Measurements from ENCODE around the gene DEDD2.

Gene DEDD2

GRCh38 chr19:42158926-42159325, 58.6 kb downstream of the DEDD2 start:
- H3K9ac ChIP-seq (ENCODE audit: low read length in 5 of 5), result no peak overlapping the region
- H3K36me3 ChIP-seq (ENCODE audit: control insufficient read depth in 5 of 5, insufficient read depth in 5 of 5, low read length in 5 of 5), result no peaks in the 10 kb centered on the region
- H3K27me3 ChIP-seq (ENCODE audit: control insufficient read depth in 5 of 5, insufficient read depth in 4 of 5, low read length in 5 of 5), result peaks cover 13 to 42% (median 28%) of the 10 kb centered on the region in 5 donors
- H3K27ac ChIP-seq (ENCODE audit: low read depth, low read length), result no peak overlapping the region
- no peaks in the 10 kb centered on the region for H3K9me3 ChIP-seq (ENCODE audit: control insufficient read depth in 5 of 5, low read length in 5 of 5)
- H3K4me3 ChIP-seq (ENCODE audit: low read depth in 1 of 5, low read length in 5 of 5), result no peak overlapping the region
- peaks cover 0 to 16% (median 10%) of the 10 kb centered on the region in 5 donors for H3K4me1 ChIP-seq (ENCODE audit: control insufficient read depth in 5 of 5, insufficient read depth in 5 of 5, low read length in 5 of 5)

- H3K27ac ChIP-seq (ENCODE audit: low read depth, low read length), result no peak overlapping the region
- H3K27me3 ChIP-seq (ENCODE audit: control insufficient read depth in 5 of 5, insufficient read depth in 4 of 5, low read length in 5 of 5), result peaks cover 16 to 42% (median 39%) of the 10 kb centered on the region in 5 donors
- H3K36me3 ChIP-seq (ENCODE audit: control insufficient read depth in 5 of 5, insufficient read depth in 5 of 5, low read length in 5 of 5), result no peaks in the 10 kb centered on the region
- H3K4me1 ChIP-seq (ENCODE audit: control insufficient read depth in 5 of 5, insufficient read depth in 5 of 5, low read length in 5 of 5), result peaks cover 0 to 16% (median 10%) of the 10 kb centered on the region in 5 donors
- H3K9ac ChIP-seq (ENCODE audit: low read length in 5 of 5), result no peak overlapping the region
- no peak overlapping the region for H3K4me3 ChIP-seq (ENCODE audit: low read depth in 1 of 5, low read length in 5 of 5)
- no peaks in the 10 kb centered on the region for H3K9me3 ChIP-seq (ENCODE audit: control insufficient read depth in 5 of 5, low read length in 5 of 5)
Observed at GRCh38 chr19:42156571-42156970, 60.9 kb downstream of the DEDD2 start.

- Histone ChIP-seq H3K27me3 (ENCODE audit: control insufficient read depth in 5 of 5, insufficient read depth in 4 of 5, low read length in 5 of 5) (peaks cover 23 to 44% (median 43%) of the 10 kb centered on the region in 5 donors), H3K9ac (ENCODE audit: low read length in 5 of 5) (no peak overlapping the region), H3K9me3 (ENCODE audit: control insufficient read depth in 5 of 5, low read length in 5 of 5) (no peaks in the 10 kb centered on the region), H3K36me3 (ENCODE audit: control insufficient read depth in 5 of 5, insufficient read depth in 5 of 5, low read length in 5 of 5) (no peaks in the 10 kb centered on the region), H3K4me1 (ENCODE audit: control insufficient read depth in 5 of 5, insufficient read depth in 5 of 5, low read length in 5 of 5) (peaks cover 0 to 16% (median 10%) of the 10 kb centered on the region in 5 donors), H3K27ac (ENCODE audit: low read depth, low read length) (no peak overlapping the region), H3K4me3 (ENCODE audit: low read depth in 1 of 5, low read length in 5 of 5) (no peak overlapping the region)
Observed at GRCh38 chr19:42155796-42156195, 61.7 kb downstream of the DEDD2 start.

- peaks cover 28 to 50% (median 48%) of the 10 kb centered on the region in 5 donors for H3K27me3 ChIP-seq (ENCODE audit: control insufficient read depth in 5 of 5, insufficient read depth in 4 of 5, low read length in 5 of 5)
- H3K9ac ChIP-seq (ENCODE audit: low read length in 5 of 5), result no peak overlapping the region
- H3K27ac ChIP-seq (ENCODE audit: low read depth, low read length), result no peak overlapping the region
- peaks cover 0 to 16% (median 10%) of the 10 kb centered on the region in 5 donors for H3K4me1 ChIP-seq (ENCODE audit: control insufficient read depth in 5 of 5, insufficient read depth in 5 of 5, low read length in 5 of 5)
- H3K9me3 ChIP-seq (ENCODE audit: control insufficient read depth in 5 of 5, low read length in 5 of 5), result no peaks in the 10 kb centered on the region
- no peaks in the 10 kb centered on the region for H3K36me3 ChIP-seq (ENCODE audit: control insufficient read depth in 5 of 5, insufficient read depth in 5 of 5, low read length in 5 of 5)
- H3K4me3 ChIP-seq (ENCODE audit: low read depth in 1 of 5, low read length in 5 of 5), result no peak overlapping the region
Observed at GRCh38 chr19:42154471-42155323, 62.8 kb downstream of the DEDD2 start.

DNA sequence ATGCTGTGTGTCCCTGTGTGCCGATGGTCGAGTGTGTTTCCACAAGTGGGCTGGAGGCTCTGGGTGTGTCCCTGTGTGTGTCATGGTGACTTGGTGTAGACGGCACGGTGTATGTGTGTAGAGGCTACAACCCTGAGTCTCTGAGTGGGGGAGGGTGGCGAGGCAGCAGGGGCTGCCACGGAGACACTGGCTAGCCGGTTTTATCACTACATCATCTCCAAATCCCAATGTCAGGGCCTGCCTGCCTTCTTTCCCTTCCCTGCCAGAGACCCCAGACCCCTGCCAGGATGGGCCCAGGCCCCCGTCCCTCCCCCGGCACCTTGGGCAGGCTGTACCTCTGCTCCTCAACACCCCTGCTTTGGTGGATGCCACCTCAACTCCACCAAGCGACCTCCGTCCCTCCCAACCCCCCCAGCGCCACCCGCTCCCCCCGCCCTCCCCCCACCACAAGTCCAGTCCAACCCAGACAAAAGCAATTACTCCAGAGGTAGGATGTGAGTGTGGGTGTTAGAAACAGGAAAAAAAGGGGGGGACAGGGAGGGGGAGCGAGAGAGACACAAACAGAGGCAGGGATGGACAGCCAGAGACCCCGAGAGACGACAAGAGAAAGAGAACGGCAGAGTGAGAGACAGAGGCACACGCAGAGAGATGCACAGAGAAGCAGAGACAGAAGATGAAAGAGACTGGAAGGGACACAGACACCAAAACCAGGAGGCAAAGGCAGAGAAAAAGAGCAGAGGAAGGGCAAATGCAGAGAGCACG, 63.6 kb downstream of the DEDD2 start:
- H3K27me3 ChIP-seq (ENCODE audit: control insufficient read depth in 5 of 5, insufficient read depth in 4 of 5, low read length in 5 of 5), result peaks cover 29 to 57% (median 54%) of the 10 kb centered on the region in 5 donors
- H3K9ac ChIP-seq (ENCODE audit: low read length in 5 of 5), result no peak overlapping the region
- H3K4me3 ChIP-seq (ENCODE audit: low read depth in 1 of 5, low read length in 5 of 5), result no peak overlapping the region
- H3K9me3 ChIP-seq (ENCODE audit: control insufficient read depth in 5 of 5, low read length in 5 of 5), result no peaks in the 10 kb centered on the region
- no peaks in the 10 kb centered on the region for H3K36me3 ChIP-seq (ENCODE audit: control insufficient read depth in 5 of 5, insufficient read depth in 5 of 5, low read length in 5 of 5)
- peaks cover 0 to 8% (median 4%) of the 10 kb centered on the region in 5 donors for H3K4me1 ChIP-seq (ENCODE audit: control insufficient read depth in 5 of 5, insufficient read depth in 5 of 5, low read length in 5 of 5)
- H3K27ac ChIP-seq (ENCODE audit: low read depth, low read length), result no peak overlapping the region

DNA sequence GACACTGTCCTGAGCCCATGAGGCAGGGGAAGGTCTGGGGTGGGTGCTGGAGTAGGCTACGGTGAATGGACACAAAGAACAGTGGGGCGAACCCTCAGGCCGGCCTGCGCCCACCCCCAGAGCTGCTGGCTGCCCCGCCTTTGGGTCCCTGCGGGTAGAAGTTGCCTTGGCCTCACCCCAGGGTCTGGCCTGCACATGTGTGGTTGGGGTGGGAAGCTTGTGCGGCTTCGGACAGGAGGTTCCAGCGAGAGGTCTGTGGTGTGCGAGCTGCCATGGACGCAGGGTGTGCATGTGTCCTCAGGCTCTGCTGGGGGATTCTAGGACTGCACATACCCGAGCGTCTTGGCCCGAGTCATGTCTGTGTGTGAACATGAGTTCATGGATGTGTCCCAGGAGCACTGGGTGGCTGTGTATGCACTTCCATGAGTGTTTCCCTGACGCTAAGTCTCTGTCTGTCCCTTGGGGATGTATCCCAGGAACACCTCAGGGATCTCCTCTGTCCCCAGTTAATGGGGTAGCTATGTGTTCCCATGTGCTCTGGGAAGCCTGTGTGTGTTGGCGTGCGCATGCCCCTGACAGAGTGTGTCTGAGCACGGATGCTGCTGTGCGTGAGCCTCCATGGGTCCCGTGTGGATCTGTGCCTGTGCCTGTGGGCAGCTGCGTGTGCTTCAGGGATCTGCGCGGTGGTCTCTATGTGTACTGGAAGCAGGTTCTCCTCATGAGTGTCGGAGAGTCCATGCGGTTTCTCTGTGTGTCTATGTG, 64.4 kb downstream of the DEDD2 start:
- Histone ChIP-seq H3K4me3 (ENCODE audit: low read depth in 1 of 5, low read length in 5 of 5) (no peak overlapping the region), H3K27ac (ENCODE audit: low read depth, low read length) (no peak overlapping the region), H3K27me3 (ENCODE audit: control insufficient read depth in 5 of 5, insufficient read depth in 4 of 5, low read length in 5 of 5) (peaks cover 29 to 62% (median 56%) of the 10 kb centered on the region in 5 donors), H3K4me1 (ENCODE audit: control insufficient read depth in 5 of 5, insufficient read depth in 5 of 5, low read length in 5 of 5) (peaks cover 0 to under 1% (median 0%) of the 10 kb centered on the region in 5 donors), H3K9me3 (ENCODE audit: control insufficient read depth in 5 of 5, low read length in 5 of 5) (no peaks in the 10 kb centered on the region), H3K36me3 (ENCODE audit: control insufficient read depth in 5 of 5, insufficient read depth in 5 of 5, low read length in 5 of 5) (no peaks in the 10 kb centered on the region), H3K9ac (ENCODE audit: low read length in 5 of 5) (no peak overlapping the region)

- Histone ChIP-seq H3K36me3 (ENCODE audit: control insufficient read depth in 5 of 5, insufficient read depth in 5 of 5, low read length in 5 of 5) (no peaks in the 10 kb centered on the region), H3K27ac (ENCODE audit: low read depth, low read length) (no peak overlapping the region), H3K9me3 (ENCODE audit: control insufficient read depth in 5 of 5, low read length in 5 of 5) (no peaks in the 10 kb centered on the region), H3K27me3 (ENCODE audit: control insufficient read depth in 5 of 5, insufficient read depth in 4 of 5, low read length in 5 of 5) (peaks cover 29 to 67% (median 56%) of the 10 kb centered on the region in 5 donors), H3K9ac (ENCODE audit: low read length in 5 of 5) (no peak overlapping the region), H3K4me3 (ENCODE audit: low read depth in 1 of 5, low read length in 5 of 5) (no peak overlapping the region), H3K4me1 (ENCODE audit: control insufficient read depth in 5 of 5, insufficient read depth in 5 of 5, low read length in 5 of 5) (no peaks in the 10 kb centered on the region)
Observed at GRCh38 chr19:42151782-42152684, 65.4 kb downstream of the DEDD2 start.

DNA sequence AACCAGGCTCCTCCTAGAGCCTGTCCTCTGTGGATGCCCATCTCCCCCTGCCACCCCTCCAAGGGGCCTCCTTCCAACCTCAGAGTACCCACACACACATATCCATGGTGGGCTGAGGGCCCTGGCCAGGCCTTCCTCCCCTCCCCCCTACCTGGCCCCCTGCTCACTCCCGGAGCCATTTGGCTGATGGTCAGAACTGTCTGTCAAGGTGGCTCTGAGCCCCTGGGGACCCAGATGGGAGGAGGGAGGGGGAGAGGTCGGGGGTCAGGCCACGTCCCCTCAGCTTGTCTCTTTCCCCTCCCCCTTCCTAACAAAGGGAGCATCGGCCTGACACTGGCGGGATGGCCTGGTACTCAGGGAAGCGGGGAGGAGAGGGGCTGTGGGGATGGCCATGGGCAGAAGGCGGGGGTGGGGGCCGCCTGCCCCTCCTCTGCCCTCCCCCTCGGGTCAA, 66.5 kb downstream of the DEDD2 start:
- H3K4me3 ChIP-seq (ENCODE audit: low read depth in 1 of 5, low read length in 5 of 5), result no peak overlapping the region
- no peaks in the 10 kb centered on the region for H3K36me3 ChIP-seq (ENCODE audit: control insufficient read depth in 5 of 5, insufficient read depth in 5 of 5, low read length in 5 of 5)
- H3K4me1 ChIP-seq (ENCODE audit: control insufficient read depth in 5 of 5, insufficient read depth in 5 of 5, low read length in 5 of 5), result no peaks in the 10 kb centered on the region
- peaks cover 29 to 66% (median 58%) of the 10 kb centered on the region in 5 donors for H3K27me3 ChIP-seq (ENCODE audit: control insufficient read depth in 5 of 5, insufficient read depth in 4 of 5, low read length in 5 of 5)
- H3K9ac ChIP-seq (ENCODE audit: low read length in 5 of 5), result no peak overlapping the region
- H3K27ac ChIP-seq (ENCODE audit: low read depth, low read length), result no peak overlapping the region
- H3K9me3 ChIP-seq (ENCODE audit: control insufficient read depth in 5 of 5, low read length in 5 of 5), result no peaks in the 10 kb centered on the region

GRCh38 chr19:42150364-42150763, 67.1 kb downstream of the DEDD2 start:
- no peak overlapping the region for H3K27ac ChIP-seq (ENCODE audit: low read depth, low read length)
- no peaks in the 10 kb centered on the region for H3K36me3 ChIP-seq (ENCODE audit: control insufficient read depth in 5 of 5, insufficient read depth in 5 of 5, low read length in 5 of 5)
- no peaks in the 10 kb centered on the region for H3K4me1 ChIP-seq (ENCODE audit: control insufficient read depth in 5 of 5, insufficient read depth in 5 of 5, low read length in 5 of 5)
- no peak overlapping the region for H3K9ac ChIP-seq (ENCODE audit: low read length in 5 of 5)
- no peaks in the 10 kb centered on the region for H3K9me3 ChIP-seq (ENCODE audit: control insufficient read depth in 5 of 5, low read length in 5 of 5)
- H3K27me3 ChIP-seq (ENCODE audit: control insufficient read depth in 5 of 5, insufficient read depth in 4 of 5, low read length in 5 of 5), result peaks cover 29 to 66% (median 54%) of the 10 kb centered on the region in 5 donors
- H3K4me3 ChIP-seq (ENCODE audit: low read depth in 1 of 5, low read length in 5 of 5), result no peak overlapping the region

Measured in subcutaneous abdominal adipose tissue (tissue), 5 donors.